RWPE1 (cell line): Measurements from ENCODE around the gene R3HDML.

Experiments used
- CTCF ChIA-PET: fragments of 350-600 bp; sonication (Branson Sonifier 250); formaldehyde crosslinking; extraction: SDS; loops from one replicate; lab custom pipeline; 2021; lab: Yijun Ruan, JAX
- POLR2A ChIA-PET: fragments of 400-600 bp; formaldehyde crosslinking; extraction: SDS; loops from one replicate; lab custom pipeline; 2020; ENCODE audit warnings: antibody characterized with exemption; ENCODE audit not compliant: low non-redundant PET; lab: Yijun Ruan, JAX
- DNase-seq: peaks from one replicate; pipeline ENCODE4 v3.0.0; 2012; ENCODE audit warnings: low spot score
- H3K27ac ChIP-seq: fragments of 450-650 bp; 2 replicates; pipeline ENCODE4 v1.5.1; 2017
- TF ChIP-seq, protein P1 (sequence below): fragments of 450-650 bp; conservative IDR thresholded peaks from 2 replicates; pipeline ENCODE4 v1.5.1; 2017; ENCODE audit warnings: low read depth, mild to moderate bottlenecking

The R3HDML gene

GRCh38 chr20:44398335-44398734 is 61.5 kb downstream of the R3HDML start:
- peak; percentile 98 for DNase-seq
- POLR2A ChIA-PET = no interaction called here
- TF ChIP-seq, protein P1, sequence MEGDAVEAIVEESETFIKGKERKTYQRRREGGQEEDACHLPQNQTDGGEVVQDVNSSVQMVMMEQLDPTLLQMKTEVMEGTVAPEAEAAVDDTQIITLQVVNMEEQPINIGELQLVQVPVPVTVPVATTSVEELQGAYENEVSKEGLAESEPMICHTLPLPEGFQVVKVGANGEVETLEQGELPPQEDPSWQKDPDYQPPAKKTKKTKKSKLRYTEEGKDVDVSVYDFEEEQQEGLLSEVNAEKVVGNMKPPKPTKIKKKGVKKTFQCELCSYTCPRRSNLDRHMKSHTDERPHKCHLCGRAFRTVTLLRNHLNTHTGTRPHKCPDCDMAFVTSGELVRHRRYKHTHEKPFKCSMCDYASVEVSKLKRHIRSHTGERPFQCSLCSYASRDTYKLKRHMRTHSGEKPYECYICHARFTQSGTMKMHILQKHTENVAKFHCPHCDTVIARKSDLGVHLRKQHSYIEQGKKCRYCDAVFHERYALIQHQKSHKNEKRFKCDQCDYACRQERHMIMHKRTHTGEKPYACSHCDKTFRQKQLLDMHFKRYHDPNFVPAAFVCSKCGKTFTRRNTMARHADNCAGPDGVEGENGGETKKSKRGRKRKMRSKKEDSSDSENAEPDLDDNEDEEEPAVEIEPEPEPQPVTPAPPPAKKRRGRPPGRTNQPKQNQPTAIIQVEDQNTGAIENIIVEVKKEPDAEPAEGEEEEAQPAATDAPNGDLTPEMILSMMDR = no peak
- no peak overlapping the region for H3K27ac ChIP-seq
- CTCF ChIA-PET = interaction anchor here (0.5 to 1.4 kb wide), 6 partner anchors 9 to 181 kb away, joined by 3 to 5 read pairs (median 3); partner anchors contain the start of gene SERINC3

GRCh38 chr20:44399446-44399845 is 62.6 kb downstream of the R3HDML start:
- ChIA-PET CTCF (interaction anchor here (0.7 to 1.3 kb wide), 2 partner anchors 10 to 15 kb away, joined by 3 read pairs; no protein-coding TSS in a partner anchor), POLR2A (no interaction called here)
- TF ChIP-seq, protein P1 = no peak
- no peak overlapping the region for H3K27ac ChIP-seq
- no peak for DNase-seq

- DNase-seq = no peak
- TF ChIP-seq, protein P1 = no peak
- ChIA-PET POLR2A (interaction anchor here (0.7 kb wide), 1 partner anchor 471 kb away, joined by 4 read pairs; no protein-coding TSS in a partner anchor), CTCF (no interaction called here)
- no peak overlapping the region for H3K27ac ChIP-seq
These were observed 63.8 kb downstream of the R3HDML start for GRCh38 chr20:44400671-44400969.
